ENCODE data around the gene RACK1. TPM values are rescaled to one million over a fixed set of nuclear protein-coding genes. Genes with fewer than 3 reads are reported as not detected.

Gene RACK1
- total and polyA plus RNA-seq, 12 donors: 581 to 2,221 (median 640) TPM

DNA sequence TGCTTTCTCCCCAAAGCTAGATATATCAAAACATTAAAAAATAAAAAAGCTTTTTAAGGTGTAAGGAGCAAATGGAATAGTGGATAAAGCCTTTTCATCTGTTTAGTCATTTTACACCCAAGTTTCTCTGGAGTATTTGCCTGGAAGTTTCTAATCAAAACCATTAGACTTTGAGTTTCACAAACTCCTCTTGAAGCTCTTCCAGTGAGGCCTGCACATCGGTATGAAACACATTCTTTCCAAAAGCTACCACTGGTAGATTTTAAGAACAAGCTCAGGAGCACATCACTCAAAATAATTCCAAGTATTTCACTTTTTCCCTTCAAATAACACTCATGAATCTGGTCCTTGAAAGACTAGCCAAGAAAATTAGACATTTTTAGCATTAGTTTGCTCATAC lies 11.6 kb upstream of the RACK1 start:
- H3K9me3 ChIP-seq: no peaks in the 10 kb centered on the region
- H3K27ac ChIP-seq: no peak overlapping the region
- H3K4me3 ChIP-seq: no peak overlapping the region
- peaks cover 0 to 80% (median 14%) of the 10 kb centered on the region in 9 donors for H3K36me3 ChIP-seq
- no peaks in the 10 kb centered on the region for H3K27me3 ChIP-seq
- intact Hi-C loops (cut with DNase I): no loop called here
- H3K4me1 ChIP-seq: peaks cover 11 to 100% (median 81%) of the 10 kb centered on the region in 9 donors
- WGBS, 2 donors: 23 to 38% methylated on average over 1 of the region's 1 CpG
- ATAC-seq (no peak), DNase-seq (no peak)
- TF ChIP-seq CTCF (IDR thresholded peaks at IDR 0.05): no peak

DNA sequence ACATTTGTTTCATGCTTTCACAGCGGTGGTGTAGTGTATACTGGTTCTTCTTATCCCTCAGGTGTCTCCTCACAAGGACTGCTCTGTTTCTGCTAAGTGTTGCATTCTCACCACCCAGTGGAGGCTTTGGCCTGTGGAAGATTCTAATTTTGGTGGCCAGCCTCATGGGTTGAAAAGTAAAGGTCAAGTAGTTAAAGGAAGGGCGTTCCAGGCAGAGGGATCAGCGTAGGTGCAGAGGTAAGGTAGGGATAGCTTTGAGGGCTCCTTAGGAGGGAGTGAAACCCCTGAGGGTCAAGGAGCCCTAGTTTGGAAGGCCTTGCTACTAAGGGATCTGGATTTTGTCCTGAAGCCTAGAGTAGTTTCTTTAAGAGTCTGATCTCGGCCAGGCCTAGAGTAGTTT lies 4.6 kb upstream of the RACK1 start:
- peak overlapping the region in 9 of 10 donors; percentile 60 to 94 (median 81) for H3K4me3 ChIP-seq
- no peaks in the 10 kb centered on the region for H3K27me3 ChIP-seq
- no peaks in the 10 kb centered on the region for H3K9me3 ChIP-seq
- no peak for TF ChIP-seq CTCF (IDR thresholded peaks at IDR 0.05)
- intact Hi-C loops (cut with DNase I): loop anchor here in 2 of 10 donors (10.0 kb wide), 2 partner anchors 63 to 433 kb away; no protein-coding TSS in a partner anchor
- no peak for ATAC-seq
- 65 to 67% methylated on average over 4 of the region's 4 CpGs for WGBS, 2 donors
- H3K36me3 ChIP-seq: peaks cover 0 to 34% (median 7%) of the 10 kb centered on the region in 9 donors
- peaks cover 15 to 82% (median 71%) of the 10 kb centered on the region in 9 donors for H3K4me1 ChIP-seq
- H3K27ac ChIP-seq: peak overlapping the region in 9 of 10 donors; percentile 93 to 99 (median 98)
- DNase-seq: no peak

- H3K27me3 ChIP-seq: no peaks in the 10 kb centered on the region
- peaks cover 21 to 81% (median 72%) of the 10 kb centered on the region in 9 donors for H3K4me1 ChIP-seq
- peaks cover 0 to 33% (median 8%) of the 10 kb centered on the region in 9 donors for H3K36me3 ChIP-seq
- H3K9me3 ChIP-seq: no peaks in the 10 kb centered on the region
- intact Hi-C loops (cut with DNase I): loop anchor here in 3 of 10 donors (1.0 to 10.0 kb wide), 4 partner anchors 55 to 432 kb away; no protein-coding TSS in a partner anchor
- DNase-seq: peak; percentile 92 to 93
- peak; percentile 84 to 91 (median 88) for ATAC-seq
- WGBS, 2 donors: 0% methylated on average over 54 to 55 of the region's 55 CpGs
- peak overlapping the region; percentile 60 to 94 (median 83) for H3K4me3 ChIP-seq
- peak overlapping the region; percentile 93 to 99 (median 98) for H3K27ac ChIP-seq
- peak in 1 of 9 donors; percentile 16 for TF ChIP-seq CTCF (IDR thresholded peaks at IDR 0.05)
Measured at GRCh38 chr5:181246276-181247049, 2.8 kb upstream of the RACK1 start.

- peak overlapping the region; percentile 93 to 99 (median 98) for H3K27ac ChIP-seq
- 25 to 28% methylated on average over 34 of the region's 34 CpGs for WGBS, 2 donors
- H3K4me1 ChIP-seq: peaks cover 23 to 81% (median 72%) of the 10 kb centered on the region in 9 donors
- TF ChIP-seq CTCF (IDR thresholded peaks at IDR 0.05): no peak
- ATAC-seq (no peak), DNase-seq (no peak)
- no peaks in the 10 kb centered on the region for H3K27me3 ChIP-seq
- H3K36me3 ChIP-seq: peaks cover 0 to 33% (median 16%) of the 10 kb centered on the region in 9 donors
- peak overlapping the region; percentile 60 to 94 (median 83) for H3K4me3 ChIP-seq
- intact Hi-C loops (cut with DNase I): loop anchor here in 3 of 10 donors (1.0 to 10.0 kb wide), 4 partner anchors 54 to 431 kb away; no protein-coding TSS in a partner anchor
- H3K9me3 ChIP-seq: no peaks in the 10 kb centered on the region
Measured at GRCh38 chr5:181245427-181246275, 1.9 kb upstream of the RACK1 start.

Data from heart right ventricle (tissue), 16 donors.